ENCODE results near the gene ADSL. TPM values are rescaled to one million over a fixed set of nuclear protein-coding genes. Genes with fewer than 3 reads are reported as not detected.

Gene ADSL
- total RNA-seq, 1 donor from 2014 or later, result 74.1 TPM

- H3K27me3 Mint-ChIP-seq (ENCODE audit: unreplicated experiment), result no peaks in the 10 kb centered on the region
- peaks cover 27% of the 10 kb centered on the region for H3K4me1 Mint-ChIP-seq (ENCODE audit: unreplicated experiment)
- TF ChIP-seq CTCF (IDR thresholded peaks at IDR 0.05), result no peak
- DNase-seq (ENCODE audit: extremely low spot score, unreplicated experiment), result no peak
- no peak overlapping the region for H3K27ac Mint-ChIP-seq (ENCODE audit: unreplicated experiment)
- peaks cover 68% of the 10 kb centered on the region for H3K36me3 Mint-ChIP-seq (ENCODE audit: unreplicated experiment)
- H3K4me3 Mint-ChIP-seq (ENCODE audit: unreplicated experiment), result no peak overlapping the region
- no peaks in the 10 kb centered on the region for H3K9me3 Mint-ChIP-seq (ENCODE audit: unreplicated experiment)
Measured at GRCh38 chr22:40312050-40312449, 34.2 kb upstream of the ADSL start.

GRCh38 chr22:40313007-40313406 is 33.3 kb upstream of the ADSL start:
- no peak overlapping the region for H3K4me3 Mint-ChIP-seq (ENCODE audit: unreplicated experiment)
- peaks cover 69% of the 10 kb centered on the region for H3K36me3 Mint-ChIP-seq (ENCODE audit: unreplicated experiment)
- H3K9me3 Mint-ChIP-seq (ENCODE audit: unreplicated experiment), result no peaks in the 10 kb centered on the region
- no peak for TF ChIP-seq CTCF (IDR thresholded peaks at IDR 0.05)
- H3K4me1 Mint-ChIP-seq (ENCODE audit: unreplicated experiment), result peaks cover 27% of the 10 kb centered on the region
- no peak overlapping the region for H3K27ac Mint-ChIP-seq (ENCODE audit: unreplicated experiment)
- H3K27me3 Mint-ChIP-seq (ENCODE audit: unreplicated experiment), result no peaks in the 10 kb centered on the region
- no peak for DNase-seq (ENCODE audit: extremely low spot score, unreplicated experiment)

GRCh38 chr22:40314041-40314440 is 32.3 kb upstream of the ADSL start:
- TF ChIP-seq CTCF (IDR thresholded peaks at IDR 0.05), result no peak
- Mint-ChIP-seq H3K9me3 (ENCODE audit: unreplicated experiment) (no peaks in the 10 kb centered on the region), H3K27me3 (ENCODE audit: unreplicated experiment) (no peaks in the 10 kb centered on the region)

GRCh38 chr22:40320687-40321086 is 25.6 kb upstream of the ADSL start:
- TF ChIP-seq CTCF (IDR thresholded peaks at IDR 0.05), result no peak
- Mint-ChIP-seq H3K36me3 (ENCODE audit: unreplicated experiment) (peaks cover 64% of the 10 kb centered on the region), H3K9me3 (ENCODE audit: unreplicated experiment) (no peaks in the 10 kb centered on the region), H3K4me1 (ENCODE audit: unreplicated experiment) (no peaks in the 10 kb centered on the region), H3K27me3 (ENCODE audit: unreplicated experiment) (no peaks in the 10 kb centered on the region), H3K27ac (ENCODE audit: unreplicated experiment) (no peak overlapping the region), H3K4me3 (ENCODE audit: unreplicated experiment) (no peak overlapping the region)
- DNase-seq (ENCODE audit: extremely low spot score, unreplicated experiment), result no peak

More at GRCh38 chr22:40314041-40314440, 32.3 kb upstream of the ADSL start:
- Mint-ChIP-seq H3K36me3 (ENCODE audit: unreplicated experiment) (peaks cover 67% of the 10 kb centered on the region), H3K4me1 (ENCODE audit: unreplicated experiment) (peaks cover 25% of the 10 kb centered on the region), H3K4me3 (ENCODE audit: unreplicated experiment) (no peak overlapping the region), H3K27ac (ENCODE audit: unreplicated experiment) (no peak overlapping the region)
- DNase-seq (ENCODE audit: extremely low spot score, unreplicated experiment), result no peak

GRCh38 chr22:40322021-40322420 is 24.3 kb upstream of the ADSL start:
- Mint-ChIP-seq H3K4me1 (ENCODE audit: unreplicated experiment) (peaks cover 2% of the 10 kb centered on the region), H3K27ac (ENCODE audit: unreplicated experiment) (no peak overlapping the region), H3K36me3 (ENCODE audit: unreplicated experiment) (peaks cover 54% of the 10 kb centered on the region), H3K9me3 (ENCODE audit: unreplicated experiment) (no peaks in the 10 kb centered on the region), H3K4me3 (ENCODE audit: unreplicated experiment) (no peak overlapping the region), H3K27me3 (ENCODE audit: unreplicated experiment) (no peaks in the 10 kb centered on the region)
- TF ChIP-seq CTCF (IDR thresholded peaks at IDR 0.05), result no peak
- DNase-seq (ENCODE audit: extremely low spot score, unreplicated experiment), result no peak
